ENCODE results near the gene DHTKD1. TPM values are rescaled to one million over a fixed set of nuclear protein-coding genes. Genes with fewer than 3 reads are reported as not detected.
"Not testable (repeated sequence)": the region's sequence is repeated elsewhere in the genome, so short reads cannot be mapped to it uniquely, and the experiment has no call there.

The DHTKD1 gene
- total RNA-seq, 1 experiment from 2014 or later: 32.4 TPM

- TF ChIP-seq CTCF (conservative IDR thresholded peaks at IDR 0.05; ENCODE audit: low read depth, low read length) (no peak), EZH2 (IDR thresholded peaks at IDR 0.05; ENCODE audit: borderline replicate concordance, low read depth, low read length, poor library complexity, severe bottlenecking) (no peak)
- intact Hi-C loops (cut with micrococcal nuclease; ENCODE audit: unreplicated experiment): no loop called here
- H3K9me3 ChIP-seq (ENCODE audit: low read depth, low read length, poor library complexity, severe bottlenecking): no peaks in the 10 kb centered on the region
- H3K27ac ChIP-seq (ENCODE audit: low read depth, low read length, poor library complexity, severe bottlenecking): no peak overlapping the region
- H3K27me3 ChIP-seq (replicated peaks; ENCODE audit: insufficient read depth, low read depth, low read length, poor library complexity): no peaks in the 10 kb centered on the region
- no TSS peak for BruUV-seq (replicated peaks)
- no peak overlapping the region for H3K4me3 ChIP-seq (ENCODE audit: low read depth, low read length, poor library complexity, severe bottlenecking)
- DNase-seq (ENCODE audit: low spot score): no peak
- no peaks in the 10 kb centered on the region for H3K4me1 ChIP-seq (ENCODE audit: insufficient read depth, low read length, poor library complexity, severe bottlenecking)
- ChIA-PET CTCF (no interaction called here), POLR2A (ENCODE audit: low non-redundant PET) (no interaction called here)
- peaks cover 61% of the 10 kb centered on the region for H3K36me3 ChIP-seq (ENCODE audit: insufficient read depth, low read length, poor library complexity, severe bottlenecking)
These were observed 97.4 kb downstream of the DHTKD1 start for GRCh38 chr10:12165999-12166775.

GRCh38 chr10:12171512-12171911 lies 102.8 kb downstream of the DHTKD1 start:
- H3K27me3 ChIP-seq (replicated peaks; ENCODE audit: insufficient read depth, low read depth, low read length, poor library complexity); H3K27ac ChIP-seq (ENCODE audit: low read depth, low read length, poor library complexity, severe bottlenecking); H3K9me3 ChIP-seq (ENCODE audit: low read depth, low read length, poor library complexity, severe bottlenecking); DNase-seq (ENCODE audit: low spot score); BruUV-seq (replicated peaks); CTCF ChIA-PET; H3K4me3 ChIP-seq (ENCODE audit: low read depth, low read length, poor library complexity, severe bottlenecking); intact Hi-C loops (cut with micrococcal nuclease; ENCODE audit: unreplicated experiment); H3K4me1 ChIP-seq (ENCODE audit: insufficient read depth, low read length, poor library complexity, severe bottlenecking): not testable (repeated sequence)
- POLR2A ChIA-PET (ENCODE audit: low non-redundant PET): interaction anchor here (0.6 kb wide), 1 partner anchor 10 kb away, joined by 4 read pairs; no protein-coding TSS in a partner anchor
- peaks cover 56% of the 10 kb centered on the region for H3K36me3 ChIP-seq (ENCODE audit: insufficient read depth, low read length, poor library complexity, severe bottlenecking)

Small RNAs within 50 kb of the gene (microRNA-seq; reads per million reads assigned to microRNA genes)
- not detected for gene MIR548AK

Other genes starting within 250 kb of the DHTKD1 start
- gene PROSER2, start 245.6 kb upstream of the DHTKD1 start, total RNA-seq (2021): 37.1 and 40.4 TPM in 2 replicates
- 27.3 and 30.6 TPM in 2 replicates for gene UPF2, start 26.1 kb upstream of the DHTKD1 start, total RNA-seq (2021)
- 17.2 and 22.8 TPM in 2 replicates for gene SEC61A2, start 60.7 kb downstream of the DHTKD1 start, total RNA-seq (2021)
- gene NUDT5, start 126.9 kb downstream of the DHTKD1 start, total RNA-seq (2021): 133 and 137 TPM in 2 replicates
- gene CDC123, start 127.2 kb downstream of the DHTKD1 start, total RNA-seq (2021): 189 and 207 TPM in 2 replicates